ENCODE results near the gene ATP2C1. TPM values are rescaled to one million over a fixed set of nuclear protein-coding genes. Genes with fewer than 3 reads are reported as not detected.
A peak's percentile ranks its signal among the peaks of the same experiment; 100 is the strongest.
"Not testable (repeated sequence)": the region's sequence is repeated elsewhere in the genome, so short reads cannot be mapped to it uniquely, and the experiment has no call there.

ATP2C1 gene
- 96.8 TPM for polyA plus RNA-seq (2013, experiment 1 of 2; ENCODE audit: insufficient read length)
- 99.2 TPM for polyA plus RNA-seq (2013, experiment 2 of 2; ENCODE audit: insufficient read length)

- DNase-seq: peak; percentile 96
Measured at GRCh38 chr3:130893376-130894129, at the start of gene ATP2C1. Gene ATP2C1, plus strand, starts transcription at chr3:130894084. Its CDS starts 686 bp downstream, at chr3:130894770.

GRCh38 chr3:130844462-130844861 lies 49.4 kb upstream of the ATP2C1 start:
- no peak for DNase-seq

GRCh38 chr3:130846181-130846580 lies 47.7 kb upstream of the ATP2C1 start:
- DNase-seq: no peak

GRCh38 chr3:130849091-130849552 lies 44.8 kb upstream of the ATP2C1 start:
- DNase-seq: no peak

- peak; percentile 43 for DNase-seq
Measured at GRCh38 chr3:130850044-130850797, 43.7 kb upstream of the ATP2C1 start.

- no peak for DNase-seq
Measured at GRCh38 chr3:130850843-130851242, 43.0 kb upstream of the ATP2C1 start.

GRCh38 chr3:130851277-130851676 lies 42.6 kb upstream of the ATP2C1 start:
- no peak for DNase-seq

GRCh38 chr3:130853581-130853980 lies 40.3 kb upstream of the ATP2C1 start:
- no peak for DNase-seq

- no peak for DNase-seq
Measured at GRCh38 chr3:130854208-130854864, 39.5 kb upstream of the ATP2C1 start.

GRCh38 chr3:130857336-130858026 lies 36.4 kb upstream of the ATP2C1 start:
- no peak for DNase-seq

- not testable (repeated sequence) for DNase-seq
Measured at GRCh38 chr3:130862130-130862529, 31.8 kb upstream of the ATP2C1 start.

- no peak for DNase-seq
Measured at GRCh38 chr3:130865489-130865888, 28.4 kb upstream of the ATP2C1 start.

- no peak for DNase-seq
Measured at GRCh38 chr3:130866327-130866726, 27.6 kb upstream of the ATP2C1 start.

GRCh38 chr3:130870423-130870822 lies 23.5 kb upstream of the ATP2C1 start:
- DNase-seq: no peak

- DNase-seq: no peak
Measured at GRCh38 chr3:130876594-130876993, 17.3 kb upstream of the ATP2C1 start.

- DNase-seq: no peak
Measured at GRCh38 chr3:130878464-130878863, 15.4 kb upstream of the ATP2C1 start.

- DNase-seq: no peak
Measured at GRCh38 chr3:130889416-130889946, 4.4 kb upstream of the ATP2C1 start.

GRCh38 chr3:130892759-130893375 lies 1.0 kb upstream of the ATP2C1 start:
- DNase-seq: peak; percentile 78

GRCh38 chr3:130894130-130894985 lies 474 bp downstream of the ATP2C1 start:
- DNase-seq: peak; percentile 18

- DNase-seq: no peak
Measured at GRCh38 chr3:130894986-130895280, 1.0 kb downstream of the ATP2C1 start.

Measured in fibroblast of skin of scalp (primary cell).